HEK293 (cell line): ENCODE results near the gene AHSA1.

Experiments used
- CTCF ChIP-seq: fragments of 450-650 bp; formaldehyde crosslinking; IDR thresholded peaks from 2 replicates; pipeline ENCODE4 v1.5.1; 2016; ENCODE audit warnings: missing biosample characterization, missing genetic modification characterization
- KLF10 ChIP-seq: fragments of 450-650 bp; IDR thresholded peaks from 2 replicates; pipeline ENCODE4 v1.5.1; 2018; ENCODE audit warnings: missing biosample characterization, mild to moderate bottlenecking, missing genetic modification characterization
- MYNN ChIP-seq: fragments of 450-650 bp; formaldehyde crosslinking; IDR thresholded peaks from 2 replicates; pipeline ENCODE4 v1.5.1; 2016; ENCODE audit warnings: missing biosample characterization, missing genetic modification characterization, borderline replicate concordance
- PRDM1 ChIP-seq: fragments of 450-650 bp; formaldehyde crosslinking; IDR thresholded peaks from 2 replicates; pipeline ENCODE4; 2016; ENCODE audit warnings: missing biosample characterization, missing genetic modification characterization
- SP7 ChIP-seq: fragments of 450-650 bp; formaldehyde crosslinking; IDR thresholded peaks from 2 replicates; pipeline ENCODE4 v1.5.1; 2016; ENCODE audit warnings: missing biosample characterization, missing genetic modification characterization
- ZBTB21 ChIP-seq: fragments of 450-650 bp; formaldehyde crosslinking; IDR thresholded peaks from 2 replicates; pipeline ENCODE4 v1.5.1; 2017; ENCODE audit warnings: missing biosample characterization, missing genetic modification characterization
- ZFP41 ChIP-seq: fragments of 450-650 bp; formaldehyde crosslinking; IDR thresholded peaks from 2 replicates; pipeline ENCODE4 v1.5.1; 2016; ENCODE audit warnings: missing biosample characterization, missing genetic modification characterization, borderline replicate concordance
- ZNF274 ChIP-seq, 2 experiments: fragments of 200-500 bp in 1 of 2; fragments of 450-650 bp in 1 of 2; sonication (Bioruptor generic) in 1 of 2; formaldehyde crosslinking in 1 of 2; IDR thresholded peaks; 2 replicates each; pipeline versions ENCODE4 v1.5.1 to v1.6.1; 2014 to 2016; ENCODE audit warnings: borderline replicate concordance in 1 of 2, inconsistent platforms in 1 of 2, low read length in 1 of 2, missing biosample characterization in 1 of 2, missing genetic modification characterization in 1 of 2
- ZNF560 ChIP-seq: fragments of 450-650 bp; formaldehyde crosslinking; IDR thresholded peaks from 2 replicates; pipeline ENCODE4 v1.5.1; 2017; ENCODE audit warnings: missing biosample characterization, missing genetic modification characterization, borderline replicate concordance
- ZNF76 ChIP-seq: fragments of 450-650 bp; formaldehyde crosslinking; IDR thresholded peaks from 2 replicates; pipeline ENCODE4; 2016; ENCODE audit warnings: low read depth, missing biosample characterization, missing genetic modification characterization, borderline replicate concordance
- ZSCAN4 ChIP-seq: fragments of 450-650 bp; formaldehyde crosslinking; IDR thresholded peaks from 2 replicates; pipeline ENCODE4 v1.5.1; 2017; ENCODE audit warnings: missing biosample characterization, missing genetic modification characterization
- TF ChIP-seq, protein P1 (sequence below): fragments of 450-650 bp; formaldehyde crosslinking; IDR thresholded peaks from 2 replicates; pipeline ENCODE4 v1.5.1; 2016; ENCODE audit warnings: missing biosample characterization, missing genetic modification characterization

GRCh38 chr14:77495334-77495733 lies 37.4 kb downstream of the AHSA1 start:
- TF ChIP-seq ZBTB21 (tag by site-specific recombination) (no peak), ZFP41 (tag by site-specific recombination) (no peak), CTCF (tag by site-specific recombination) (no peak), ZNF76 (no peak), MYNN (tag by site-specific recombination) (no peak), SP7 (tag by site-specific recombination) (no peak), ZNF560 (tag by site-specific recombination) (no peak), KLF10 (tag by site-specific recombination) (no peak), ZSCAN4 (tag by site-specific recombination) (no peak), ZNF274 (IDR thresholded peaks at IDR 0.05; ENCODE audit: low read length) (no peak), ZNF274 (tag by site-specific recombination; IDR thresholded peaks at IDR 0.05; ENCODE audit: borderline replicate concordance) (no peak), PRDM1 (tag by site-specific recombination) (no peak)
- TF ChIP-seq, protein P1, sequence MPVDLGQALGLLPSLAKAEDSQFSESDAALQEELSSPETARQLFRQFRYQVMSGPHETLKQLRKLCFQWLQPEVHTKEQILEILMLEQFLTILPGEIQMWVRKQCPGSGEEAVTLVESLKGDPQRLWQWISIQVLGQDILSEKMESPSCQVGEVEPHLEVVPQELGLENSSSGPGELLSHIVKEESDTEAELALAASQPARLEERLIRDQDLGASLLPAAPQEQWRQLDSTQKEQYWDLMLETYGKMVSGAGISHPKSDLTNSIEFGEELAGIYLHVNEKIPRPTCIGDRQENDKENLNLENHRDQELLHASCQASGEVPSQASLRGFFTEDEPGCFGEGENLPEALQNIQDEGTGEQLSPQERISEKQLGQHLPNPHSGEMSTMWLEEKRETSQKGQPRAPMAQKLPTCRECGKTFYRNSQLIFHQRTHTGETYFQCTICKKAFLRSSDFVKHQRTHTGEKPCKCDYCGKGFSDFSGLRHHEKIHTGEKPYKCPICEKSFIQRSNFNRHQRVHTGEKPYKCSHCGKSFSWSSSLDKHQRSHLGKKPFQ (tag by site-specific recombination), result no peak
